NCI-H345 (cell line): ENCODE results near the gene SLC16A4.

Experiments used
- DNase-seq: peaks from one replicate; lab custom pipeline; 2025; lab: John Stamatoyannopoulos, UW

Gene SLC16A4

DNA sequence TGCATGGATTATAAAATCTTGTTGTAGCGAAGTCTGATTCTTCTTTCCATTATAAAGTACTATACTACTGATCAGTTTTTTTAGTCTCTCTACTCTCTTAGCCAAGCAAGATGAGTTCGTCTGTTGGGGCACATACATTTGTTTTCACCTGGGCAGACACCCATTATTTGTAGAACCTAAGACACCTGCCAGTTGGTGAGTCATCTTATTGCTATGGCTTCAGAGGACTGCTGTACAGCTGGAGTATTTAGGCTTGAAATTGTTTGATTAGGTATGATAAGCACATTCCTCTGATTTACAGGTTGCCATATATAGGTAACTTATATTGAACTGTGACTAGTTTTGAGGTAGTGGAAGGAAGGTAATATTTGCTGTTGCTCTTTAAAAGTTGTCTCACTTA, 34.4 kb downstream of the SLC16A4 start:
- DNase-seq, result no peak

DNA sequence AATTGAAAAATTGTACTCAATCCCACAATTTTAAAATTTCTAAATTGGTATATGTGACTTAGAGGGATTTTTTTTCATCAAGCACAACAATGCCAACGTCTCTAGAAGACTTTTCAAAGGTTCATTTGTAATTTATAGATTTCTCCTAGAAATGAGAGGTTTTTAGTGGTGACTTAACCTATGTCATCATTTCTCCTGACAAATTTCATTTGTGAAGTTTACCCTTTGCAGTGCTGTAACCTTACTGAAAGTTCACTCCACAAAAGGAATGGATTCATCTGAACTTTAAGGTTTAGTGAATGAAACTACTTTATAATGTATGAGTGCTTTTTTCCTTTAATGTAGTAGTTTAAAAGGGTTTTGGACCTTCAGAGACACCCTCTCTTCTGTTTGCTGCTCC, 35.5 kb downstream of the SLC16A4 start:
- no peak for DNase-seq

DNA sequence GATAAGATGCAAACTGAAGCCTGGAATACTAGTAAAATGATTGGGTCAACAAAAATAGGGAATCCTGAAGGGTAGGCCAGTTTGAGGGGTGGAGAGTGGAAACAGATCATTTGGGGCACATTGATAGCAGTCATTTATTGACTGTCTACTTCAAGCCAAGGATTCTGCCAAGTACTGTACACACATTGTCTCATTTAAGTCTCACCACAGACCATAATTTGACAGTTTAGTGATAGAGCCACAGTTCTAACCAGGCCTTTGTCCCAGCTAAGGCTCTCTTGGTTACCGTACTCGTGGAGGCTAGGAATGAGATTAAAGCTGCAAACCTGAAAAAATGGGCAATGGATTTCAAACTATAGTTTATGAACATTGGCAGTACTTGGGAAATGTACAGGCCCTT, 40.5 kb downstream of the SLC16A4 start:
- no peak for DNase-seq

DNA sequence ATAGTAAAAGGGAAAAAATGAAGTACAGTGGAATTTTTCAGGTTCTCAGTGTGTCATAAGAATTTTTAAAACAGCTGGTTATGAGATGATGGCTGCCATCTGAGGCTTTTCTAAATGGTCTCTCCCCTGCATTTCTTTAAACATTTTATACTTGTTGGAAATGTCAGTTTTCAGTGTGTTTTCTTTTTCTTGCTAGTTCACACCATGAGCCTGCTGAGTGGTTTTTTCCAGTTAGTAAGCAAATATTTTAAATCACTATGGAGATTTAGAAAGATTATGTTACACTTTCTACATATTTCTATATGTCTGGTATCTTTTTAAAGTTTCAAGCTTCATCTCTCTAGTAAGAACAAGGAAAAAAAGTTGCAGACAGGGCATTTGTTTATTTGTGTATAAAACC, 42.1 kb downstream of the SLC16A4 start:
- no peak for DNase-seq

DNA sequence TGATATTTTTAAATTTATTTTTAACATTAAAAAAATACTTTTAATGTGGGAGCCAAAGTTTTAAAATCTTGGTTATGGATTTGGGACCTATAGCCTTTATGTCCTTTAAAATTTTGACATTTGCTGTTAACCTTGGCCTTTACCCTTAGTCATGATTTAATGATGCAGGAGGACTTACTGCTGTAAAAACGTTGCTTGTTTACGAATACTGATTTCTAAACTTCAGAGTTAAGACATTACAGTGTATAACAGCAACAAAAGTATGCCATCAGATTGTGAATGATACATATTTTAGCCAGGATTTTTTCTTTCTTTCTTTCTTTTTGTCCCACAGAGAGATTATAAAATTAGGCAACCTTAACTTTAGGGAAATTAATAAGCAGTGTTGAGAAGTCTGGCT, 42.8 kb downstream of the SLC16A4 start:
- DNase-seq, result no peak

DNA sequence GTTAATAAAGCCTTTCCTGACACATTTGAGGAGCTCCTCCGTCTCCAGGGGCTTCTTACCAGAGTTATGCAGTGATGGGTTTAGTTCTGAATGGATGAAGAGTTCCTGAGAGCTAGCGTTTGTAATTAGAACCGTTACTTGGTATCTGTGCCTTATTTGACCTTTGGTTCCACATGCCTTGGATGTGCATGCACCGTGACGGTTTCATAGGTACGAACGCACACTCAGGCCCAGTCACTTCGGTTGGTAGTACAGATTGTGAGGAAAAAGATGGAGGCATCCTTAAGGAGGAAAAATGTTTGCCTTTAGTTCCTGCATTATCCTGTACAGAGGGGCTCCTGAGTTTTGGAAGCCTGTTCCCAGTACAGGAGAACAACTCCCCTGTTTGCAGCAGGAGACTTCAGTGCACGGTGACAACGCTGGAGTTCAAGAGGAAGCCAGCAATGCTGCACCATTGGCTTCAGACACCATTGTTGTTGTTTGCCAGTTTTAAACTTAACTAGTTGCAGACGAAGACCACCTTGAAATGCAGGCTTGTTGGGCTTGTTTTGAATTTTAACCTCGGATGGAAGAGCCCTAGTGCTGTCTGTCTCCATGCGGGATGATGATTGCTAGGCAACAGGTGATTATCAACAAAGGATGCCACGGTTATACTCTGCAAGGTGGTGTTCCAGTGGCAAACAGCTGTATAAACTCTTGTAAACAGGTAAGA, 43.5 kb downstream of the SLC16A4 start:
- DNase-seq, result no peak

DNA sequence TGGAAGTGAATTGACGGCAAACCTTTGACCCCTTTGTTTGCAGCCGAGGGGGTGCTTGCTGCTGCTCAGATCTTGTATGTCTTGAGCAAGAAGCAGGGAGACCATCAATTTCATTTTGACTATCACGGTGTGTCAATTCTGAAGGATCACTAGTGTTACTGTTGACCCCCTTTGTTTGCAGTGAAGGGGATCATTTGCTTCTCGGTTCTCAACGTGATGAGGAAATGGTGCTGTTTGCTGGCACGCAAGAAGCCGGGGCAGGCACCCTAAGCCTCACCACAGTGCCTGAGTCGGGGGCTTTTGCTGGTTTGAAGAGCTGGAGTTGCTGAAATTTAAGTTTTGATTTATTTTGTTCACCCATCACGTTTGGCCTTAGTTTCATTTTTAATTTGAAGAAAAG, 44.1 kb downstream of the SLC16A4 start:
- DNase-seq, result no peak

DNA sequence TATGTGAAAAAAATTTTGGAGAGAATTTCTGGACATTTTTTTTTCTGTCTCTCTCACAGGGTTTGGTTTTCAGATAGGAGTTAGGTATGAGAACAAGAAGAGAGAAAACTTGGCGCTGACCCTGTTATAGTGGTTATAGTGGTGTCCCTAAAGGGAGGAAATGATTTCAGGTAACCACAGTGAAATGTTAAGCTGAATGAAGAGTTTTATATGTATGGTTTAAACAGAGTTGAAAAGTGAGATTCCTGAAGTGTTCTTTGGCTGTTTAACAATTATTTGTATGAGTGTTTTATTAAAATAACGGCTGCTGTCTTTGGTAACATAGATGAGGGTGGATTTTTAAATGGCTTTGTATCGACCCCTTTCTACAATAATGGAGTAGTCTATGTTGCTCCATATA, 45.3 kb downstream of the SLC16A4 start:
- no peak for DNase-seq

DNA sequence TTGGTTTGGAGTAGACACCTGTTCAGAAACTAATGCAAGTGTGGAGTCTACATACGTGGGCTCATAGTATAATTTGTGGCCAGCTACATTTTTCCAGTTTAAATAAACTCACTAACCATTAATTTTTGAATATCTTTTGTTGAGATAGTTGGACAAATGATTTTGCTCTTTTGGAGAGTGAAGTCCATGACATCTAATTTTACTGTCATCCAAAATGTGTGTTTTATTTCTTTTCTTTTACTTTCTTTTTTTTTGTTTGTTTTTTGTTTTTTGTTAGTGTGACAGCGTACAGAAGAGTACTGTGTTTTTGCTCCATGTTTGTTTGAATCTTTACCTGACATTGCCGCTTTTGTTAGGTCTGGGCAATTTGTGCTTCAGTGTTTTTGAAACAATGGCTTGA, 46.7 kb downstream of the SLC16A4 start:
- DNase-seq, result no peak

DNA sequence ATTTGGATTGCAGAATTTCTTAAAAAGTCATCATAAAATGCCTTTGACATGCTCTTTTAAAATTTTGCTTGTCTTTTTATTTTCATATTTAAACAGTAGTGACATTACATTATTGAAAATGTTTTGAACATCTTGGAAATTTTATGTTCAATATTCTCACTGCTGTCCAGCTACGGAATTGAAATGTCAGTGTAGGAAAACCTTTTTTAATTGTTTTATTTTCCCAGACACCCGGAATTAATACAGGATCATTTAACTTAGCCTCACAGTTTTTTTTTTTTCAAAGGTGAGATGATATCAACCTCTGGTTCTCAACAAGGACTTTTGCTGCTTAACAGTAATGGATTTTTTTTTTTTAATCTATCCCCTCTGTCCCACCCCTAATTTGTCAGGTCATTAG, 47.6 kb downstream of the SLC16A4 start:
- DNase-seq, result no peak

DNA sequence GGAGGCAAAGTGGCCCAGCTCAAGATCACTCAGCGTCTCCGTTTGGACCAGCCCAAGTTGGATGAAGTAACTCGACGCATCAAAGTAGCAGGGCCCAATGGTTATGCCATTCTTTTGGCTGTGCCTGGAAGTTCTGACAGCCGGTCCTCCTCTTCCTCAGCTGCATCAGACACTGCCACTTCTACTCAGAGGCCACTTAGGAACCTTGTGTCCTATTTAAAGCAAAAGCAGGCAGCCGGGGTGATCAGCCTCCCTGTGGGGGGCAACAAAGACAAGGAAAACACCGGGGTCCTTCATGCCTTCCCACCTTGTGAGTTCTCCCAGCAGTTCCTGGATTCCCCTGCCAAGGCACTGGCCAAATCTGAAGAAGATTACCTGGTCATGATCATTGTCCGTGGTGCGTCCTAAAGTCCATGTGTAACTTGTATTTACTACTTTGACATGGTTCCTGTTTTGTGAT, 48.9 kb downstream of the SLC16A4 start:
- no peak for DNase-seq

DNA sequence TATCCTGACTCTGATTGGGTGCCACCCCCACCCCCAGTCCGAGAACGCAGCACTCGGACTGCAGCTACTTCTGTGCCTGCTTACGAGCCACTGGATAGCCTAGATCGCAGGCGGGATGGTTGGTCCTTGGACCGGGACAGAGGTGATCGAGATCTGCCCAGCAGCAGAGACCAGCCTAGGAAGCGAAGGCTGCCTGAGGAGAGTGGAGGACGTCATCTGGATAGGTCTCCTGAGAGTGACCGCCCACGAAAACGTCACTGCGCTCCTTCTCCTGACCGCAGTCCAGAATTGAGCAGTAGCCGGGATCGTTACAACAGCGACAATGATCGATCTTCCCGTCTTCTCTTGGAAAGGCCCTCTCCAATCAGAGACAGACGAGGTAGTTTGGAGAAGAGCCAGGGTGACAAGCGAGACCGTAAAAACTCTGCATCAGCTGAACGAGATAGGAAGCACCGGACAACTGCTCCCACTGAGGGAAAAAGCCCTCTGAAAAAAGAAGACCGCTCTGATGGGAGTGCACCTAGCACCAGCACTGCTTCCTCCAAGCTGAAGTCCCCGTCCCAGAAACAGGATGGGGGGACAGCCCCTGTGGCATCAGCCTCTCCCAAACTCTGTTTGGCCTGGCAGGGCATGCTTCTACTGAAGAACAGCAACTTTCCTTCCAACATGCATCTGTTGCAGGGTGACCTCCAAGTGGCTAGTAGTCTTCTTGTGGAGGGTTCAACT, 49.5 kb downstream of the SLC16A4 start:
- no peak for DNase-seq

DNA sequence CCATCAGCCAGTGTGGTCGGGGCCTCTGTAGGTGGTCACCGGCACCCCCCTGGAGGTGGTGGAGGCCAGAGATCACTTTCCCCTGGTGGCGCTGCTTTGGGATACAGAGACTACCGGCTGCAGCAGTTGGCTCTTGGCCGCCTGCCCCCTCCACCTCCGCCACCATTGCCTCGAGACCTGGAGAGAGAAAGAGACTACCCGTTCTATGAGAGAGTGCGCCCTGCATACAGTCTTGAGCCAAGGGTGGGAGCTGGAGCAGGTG, 50.7 kb downstream of the SLC16A4 start:
- no peak for DNase-seq

DNA sequence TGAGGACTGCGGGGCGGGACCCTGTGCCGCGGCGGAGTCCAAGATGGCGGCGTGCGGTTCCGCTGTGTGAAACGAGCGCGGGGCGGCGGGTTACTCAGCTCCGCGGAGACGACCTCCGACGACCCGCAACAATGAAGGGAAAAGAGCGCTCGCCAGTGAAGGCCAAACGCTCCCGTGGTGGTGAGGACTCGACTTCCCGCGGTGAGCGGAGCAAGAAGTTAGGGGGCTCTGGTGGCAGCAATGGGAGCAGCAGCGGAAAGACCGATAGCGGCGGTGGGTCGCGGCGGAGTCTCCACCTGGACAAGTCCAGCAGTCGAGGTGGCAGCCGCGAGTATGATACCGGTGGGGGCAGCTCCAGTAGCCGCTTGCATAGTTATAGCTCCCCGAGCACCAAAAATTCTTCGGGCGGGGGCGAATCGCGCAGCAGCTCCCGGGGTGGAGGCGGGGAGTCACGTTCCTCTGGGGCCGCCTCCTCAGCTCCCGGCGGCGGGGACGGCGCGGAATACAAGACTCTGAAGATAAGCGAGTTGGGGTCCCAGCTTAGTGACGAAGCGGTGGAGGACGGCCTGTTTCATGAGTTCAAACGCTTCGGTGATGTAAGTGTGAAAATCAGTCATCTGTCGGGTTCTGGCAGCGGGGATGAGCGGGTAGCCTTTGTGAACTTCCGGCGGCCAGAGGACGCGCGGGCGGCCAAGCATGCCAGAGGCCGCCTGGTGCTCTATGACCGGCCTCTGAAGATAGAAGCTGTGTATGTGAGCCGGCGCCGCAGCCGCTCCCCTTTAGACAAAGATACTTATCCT, 51.2 kb downstream of the SLC16A4 start:
- peak; percentile 46 for DNase-seq

DNA sequence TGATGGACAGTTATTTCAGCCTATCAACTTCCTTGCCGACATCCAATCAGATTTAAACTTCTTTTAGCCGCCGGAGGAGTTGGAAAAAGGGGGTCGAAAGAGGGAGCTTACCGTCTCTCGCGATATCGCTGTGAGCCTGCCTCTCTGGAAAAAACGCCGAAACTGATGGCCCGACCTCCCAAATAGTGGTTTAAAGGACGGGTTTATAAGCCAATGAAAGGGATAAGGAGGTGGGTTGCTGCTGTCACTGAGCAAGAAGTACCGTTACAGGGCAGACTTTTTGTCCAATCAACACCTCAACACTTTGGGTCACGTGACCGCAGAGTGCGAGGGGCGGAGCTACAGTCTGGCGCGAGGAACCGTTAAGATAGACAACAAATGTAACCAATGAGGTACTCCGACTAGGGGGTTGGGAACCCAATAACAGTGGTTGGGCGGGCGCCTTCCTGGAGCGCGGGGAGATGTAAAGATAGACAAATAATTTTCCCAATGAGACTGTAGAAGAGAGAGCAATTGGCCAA, 51.9 kb downstream of the SLC16A4 start, which contains the start of gene RBM15:
RBM15 (plus strand) TSS at position 492 of the 521 bp plus-strand sequence; CDS start at position 521, 29 bp downstream.
- peak; percentile 100 for DNase-seq

DNA sequence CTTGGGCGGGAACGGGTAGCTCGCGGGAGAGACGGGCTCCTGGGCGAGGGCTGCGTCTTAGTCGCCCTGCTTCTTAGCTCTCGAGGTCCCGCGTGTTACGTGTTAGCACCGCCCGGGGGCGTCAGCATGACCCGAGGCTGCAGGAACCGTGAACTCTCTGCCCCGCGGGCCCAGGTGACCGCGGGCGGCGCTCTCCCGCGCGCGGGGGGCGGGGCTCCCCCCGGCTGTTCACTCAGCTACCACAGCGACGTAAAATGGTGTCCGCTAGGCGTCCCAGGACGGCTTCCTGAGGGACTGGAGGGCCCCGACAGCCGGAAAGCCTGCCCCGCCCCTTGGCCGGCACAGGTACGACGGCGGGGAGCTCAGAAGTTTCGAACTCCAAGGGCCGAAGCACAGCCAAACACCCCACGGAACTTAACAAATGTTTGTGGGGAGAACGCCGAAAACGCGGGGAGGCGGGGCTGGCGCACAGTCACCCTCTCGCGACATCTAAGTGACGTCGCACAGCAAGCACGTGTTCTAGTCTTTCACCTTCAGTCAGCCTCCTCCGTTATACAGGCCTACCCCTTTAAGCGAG, 52.4 kb downstream of the SLC16A4 start:
- DNase-seq, result peak; percentile 94

DNA sequence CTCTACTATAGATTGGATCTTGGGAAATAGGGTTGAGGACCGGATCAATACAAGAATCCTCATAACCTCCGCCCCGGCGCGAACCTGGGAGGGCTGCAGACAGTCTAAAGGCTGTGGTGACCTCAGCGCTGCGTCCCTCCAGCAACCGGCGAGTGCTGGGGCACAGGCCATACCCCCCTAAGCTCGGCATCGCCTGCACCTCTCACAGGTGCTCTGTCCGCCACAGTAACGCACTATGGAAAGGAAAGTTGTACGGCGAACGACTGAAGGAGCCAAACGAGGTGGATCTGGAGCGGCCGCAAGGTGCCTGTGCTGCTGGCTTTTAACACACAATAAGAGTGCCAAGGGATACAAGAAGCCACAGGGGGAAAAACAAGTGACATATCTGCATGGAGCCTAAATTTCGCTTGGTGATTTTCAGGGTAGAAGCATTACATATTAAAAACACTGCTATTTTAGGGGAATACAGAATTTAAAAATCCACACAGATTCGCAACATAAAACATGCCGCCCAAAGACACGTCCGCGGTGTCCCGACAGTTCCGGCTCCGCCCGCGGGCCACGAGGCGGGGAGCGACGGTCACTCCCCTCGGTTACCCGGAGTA, 53.0 kb downstream of the SLC16A4 start:
- no peak for DNase-seq

DNA sequence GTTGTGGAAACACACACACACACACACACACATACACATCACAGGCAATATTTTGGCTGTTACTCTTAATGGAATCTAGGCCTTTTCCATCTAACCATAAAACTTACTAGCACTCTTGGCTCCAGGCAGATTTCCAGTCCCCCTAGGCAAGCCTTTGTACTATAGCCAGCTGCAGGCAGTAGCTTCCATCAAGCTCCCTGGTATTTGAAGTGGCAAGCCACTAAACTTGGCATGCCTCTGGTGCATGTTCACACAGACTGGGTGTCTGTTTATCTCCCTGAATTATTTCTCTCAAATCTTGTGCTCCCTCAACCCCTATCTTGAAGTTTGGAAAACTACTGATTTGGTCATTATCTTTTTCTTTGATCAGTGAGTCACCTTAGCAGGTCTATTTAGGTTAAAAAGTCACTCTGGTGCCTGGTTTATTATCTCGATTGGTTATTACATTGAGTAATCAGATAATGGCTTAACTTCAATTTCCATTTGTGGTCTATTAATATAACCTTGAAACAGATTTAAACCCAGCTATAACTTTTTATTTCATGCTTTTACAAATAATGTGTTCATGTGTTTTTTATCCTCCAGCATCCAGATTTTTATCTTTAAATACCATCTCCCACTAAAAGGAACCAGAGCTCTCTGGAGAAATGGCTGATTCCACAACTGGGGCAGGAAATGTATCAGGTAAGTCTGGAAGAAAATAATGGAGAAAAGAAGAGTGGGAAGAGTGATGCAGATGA, 54.4 kb downstream of the SLC16A4 start:
- no peak for DNase-seq

DNA sequence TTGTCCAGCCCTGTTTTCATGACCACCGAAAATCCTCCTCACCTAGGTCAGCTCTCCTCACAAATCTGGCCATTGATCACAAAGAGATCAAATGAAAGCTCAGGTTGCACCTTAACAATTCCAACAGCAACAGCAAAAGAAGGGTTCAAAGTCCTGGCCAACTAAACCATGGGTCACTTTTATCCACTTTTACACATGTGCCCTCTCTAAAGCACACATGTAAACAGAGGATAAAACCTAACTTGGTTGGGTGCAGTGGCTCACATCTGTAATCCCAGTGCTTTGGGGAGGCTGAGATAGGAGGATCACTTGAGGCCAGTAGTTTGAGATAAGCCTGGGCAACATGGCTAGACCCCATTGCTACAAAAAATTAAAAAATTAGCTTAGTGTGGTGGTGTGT, 55.6 kb downstream of the SLC16A4 start:
- no peak for DNase-seq

DNA sequence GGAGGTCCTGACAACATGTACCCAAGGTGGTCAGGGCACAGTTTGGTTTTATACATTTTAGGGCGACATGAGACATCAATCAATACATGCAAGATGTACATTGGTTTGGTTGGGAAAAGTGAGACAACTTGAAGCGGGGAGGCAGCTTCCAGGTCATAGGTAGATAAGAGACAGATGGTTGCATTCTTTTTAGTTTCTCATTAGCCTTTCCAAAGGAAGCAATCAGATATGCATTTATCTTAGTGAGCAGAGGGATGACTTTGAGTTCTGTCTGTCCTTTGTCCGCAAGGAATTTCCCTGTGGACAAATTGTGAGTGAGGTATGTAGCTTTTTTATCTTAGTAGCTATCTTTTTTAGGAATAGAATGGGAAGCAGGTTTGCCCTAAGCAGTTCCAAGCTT, 62.1 kb downstream of the SLC16A4 start:
- DNase-seq, result no peak

DNA sequence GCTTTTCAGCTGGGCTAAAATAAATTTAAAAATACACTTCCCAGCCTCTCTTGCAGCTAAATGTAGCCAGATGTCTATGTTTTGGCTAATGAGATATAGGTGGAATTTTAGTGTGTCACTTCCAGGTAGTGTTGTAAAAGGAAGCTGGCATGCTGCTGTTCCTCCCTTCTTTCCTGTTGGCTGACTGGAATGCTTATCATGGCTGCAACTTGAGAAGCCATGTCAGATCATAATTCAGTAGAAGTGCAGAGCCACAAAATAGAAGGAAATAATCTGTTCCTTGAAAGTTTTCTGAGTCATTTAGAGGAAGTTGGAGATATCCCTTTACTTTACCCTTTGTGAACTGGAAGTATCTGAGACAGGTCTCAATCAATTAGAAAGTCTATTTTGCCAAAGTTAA, 62.6 kb downstream of the SLC16A4 start:
- no peak for DNase-seq
